Ascending aorta (tissue), 2 donors: ENCODE results near the gene NTRK1. TPM values are rescaled to one million over a fixed set of nuclear protein-coding genes. Genes with fewer than 3 reads are reported as not detected.

Source experiments
- DNase-seq, 2 donors: peaks; one replicate each; pipeline ENCODE4 v3.0.0-alpha.2; 2019; ENCODE audit warnings: low spot score in 2 of 2
- H3K27ac ChIP-seq, 2 donors: fragments of 200-600 bp; sonication (generic); one replicate each; pipeline ENCODE4 v1.5.1; 2016 to 2017; ENCODE audit warnings: mild to moderate bottlenecking in 1 of 2
- H3K27me3 ChIP-seq: fragments of 200-600 bp; sonication (generic); one replicate; pipeline ENCODE4 v1.5.1; 2017
- H3K36me3 ChIP-seq, 2 donors: fragments of 200-600 bp; sonication (generic); one replicate each; pipeline ENCODE4 v1.5.1; 2016
- H3K4me1 ChIP-seq, 2 donors: fragments of 200-600 bp; sonication (generic); one replicate each; pipeline ENCODE4 v1.5.1; 2016 to 2017; ENCODE audit warnings: mild to moderate bottlenecking in 1 of 2
- H3K4me3 ChIP-seq, 2 donors: fragments of 200-600 bp; sonication (generic); one replicate each; pipeline ENCODE4 v1.5.1; 2016 to 2017; ENCODE audit warnings: mild to moderate bottlenecking in 1 of 2
- H3K9me3 ChIP-seq, 2 donors: fragments of 200-600 bp; sonication (generic); one replicate each; pipeline ENCODE4 v1.5.1; 2016
- intact Hi-C: fragments of 100-400 bp; cut with DNase I; formaldehyde crosslinking; loops from one replicate; pipeline ENCODE4 v1.15.1; 2023
- total RNA-seq: library from RNA; depleted of rRNA; stranded (reverse); fragments of >200 nt; gene quantifications from one replicate; pipeline ENCODE4 v1.1.0, GENCODE V29; 2016
- TF ChIP-seq, protein P1 (sequence below), 3 experiments: fragments of 200-600 bp in 2 of 3; fragments of 450-650 bp in 1 of 3; sonication (generic) in 2 of 3; IDR thresholded peaks; one replicate each; pipeline ENCODE4 v1.5.1; 2016 to 2019; ENCODE audit warnings: antibody characterized with exemption in 3 of 3, mild to moderate bottlenecking in 1 of 3, moderate library complexity in 1 of 3

NTRK1 gene
- total RNA-seq, 1 donor from 2014 or later, result not detected

DNA sequence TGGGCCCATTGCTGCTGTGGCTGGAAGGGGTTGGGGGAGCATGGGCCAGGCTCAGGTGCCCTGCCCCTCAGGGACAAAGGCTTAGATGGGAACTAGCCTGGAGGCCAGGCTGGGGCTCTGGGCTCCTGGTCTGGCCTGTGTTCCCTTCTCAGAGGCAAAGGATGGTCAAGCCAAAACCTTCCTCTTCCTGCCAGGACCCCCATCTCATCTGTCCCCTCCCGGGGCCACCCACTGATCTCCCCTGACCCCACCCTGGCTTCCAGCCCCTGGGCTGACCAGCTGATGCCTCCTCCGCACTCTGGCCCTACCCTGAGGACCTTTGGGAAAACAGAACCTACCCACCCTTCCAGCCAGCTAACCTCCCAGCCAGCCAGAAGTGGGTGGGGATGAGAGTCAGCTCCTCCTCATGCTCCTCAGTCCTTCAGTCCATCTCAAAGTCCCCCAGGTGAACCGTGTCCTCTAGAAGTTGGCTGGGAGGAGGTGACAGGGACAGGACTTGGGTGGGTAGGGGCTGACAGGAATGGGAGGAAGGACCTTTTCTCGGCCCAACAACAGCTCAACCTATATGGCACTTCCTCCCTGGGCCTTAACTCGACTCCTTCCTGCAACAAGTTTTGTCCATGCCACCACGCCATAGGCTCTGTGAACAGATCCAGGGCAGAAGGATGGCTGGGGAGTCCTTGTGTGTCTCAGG lies 40.4 kb downstream of the NTRK1 start:
- H3K27ac ChIP-seq, result no peak overlapping the region
- TF ChIP-seq, protein P1, sequence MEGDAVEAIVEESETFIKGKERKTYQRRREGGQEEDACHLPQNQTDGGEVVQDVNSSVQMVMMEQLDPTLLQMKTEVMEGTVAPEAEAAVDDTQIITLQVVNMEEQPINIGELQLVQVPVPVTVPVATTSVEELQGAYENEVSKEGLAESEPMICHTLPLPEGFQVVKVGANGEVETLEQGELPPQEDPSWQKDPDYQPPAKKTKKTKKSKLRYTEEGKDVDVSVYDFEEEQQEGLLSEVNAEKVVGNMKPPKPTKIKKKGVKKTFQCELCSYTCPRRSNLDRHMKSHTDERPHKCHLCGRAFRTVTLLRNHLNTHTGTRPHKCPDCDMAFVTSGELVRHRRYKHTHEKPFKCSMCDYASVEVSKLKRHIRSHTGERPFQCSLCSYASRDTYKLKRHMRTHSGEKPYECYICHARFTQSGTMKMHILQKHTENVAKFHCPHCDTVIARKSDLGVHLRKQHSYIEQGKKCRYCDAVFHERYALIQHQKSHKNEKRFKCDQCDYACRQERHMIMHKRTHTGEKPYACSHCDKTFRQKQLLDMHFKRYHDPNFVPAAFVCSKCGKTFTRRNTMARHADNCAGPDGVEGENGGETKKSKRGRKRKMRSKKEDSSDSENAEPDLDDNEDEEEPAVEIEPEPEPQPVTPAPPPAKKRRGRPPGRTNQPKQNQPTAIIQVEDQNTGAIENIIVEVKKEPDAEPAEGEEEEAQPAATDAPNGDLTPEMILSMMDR (IDR thresholded peaks at IDR 0.05), result no peak
- H3K4me1 ChIP-seq, result peaks cover 0 to 16% of the 10 kb centered on the region in 2 donors
- no peak overlapping the region for H3K4me3 ChIP-seq
- H3K27me3 ChIP-seq, result no peaks in the 10 kb centered on the region
- H3K36me3 ChIP-seq, result peaks cover 0 to 4% of the 10 kb centered on the region in 2 donors
- H3K9me3 ChIP-seq, result no peaks in the 10 kb centered on the region
- intact Hi-C loops, result no loop called here
- no peak for DNase-seq

DNA sequence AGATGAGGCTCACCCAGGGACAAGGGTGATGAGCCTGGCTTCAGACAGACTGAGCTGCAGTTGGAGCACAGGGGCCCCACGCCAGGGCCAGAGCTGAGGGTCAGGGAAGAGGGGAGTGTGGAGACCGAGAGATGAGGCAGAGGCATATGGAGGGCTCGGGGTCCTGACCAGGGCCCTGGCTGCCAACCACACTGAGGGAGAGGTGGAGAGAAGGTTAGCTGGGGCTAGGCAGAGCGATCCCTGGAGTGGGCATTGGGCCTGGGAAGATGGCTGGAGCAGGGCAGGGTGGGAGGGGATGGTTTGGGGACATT lies 40.9 kb downstream of the NTRK1 start:
- Histone ChIP-seq H3K27ac (no peak overlapping the region), H3K4me1 (peaks cover 0 to 13% of the 10 kb centered on the region in 2 donors), H3K36me3 (peaks cover 3 to 7% of the 10 kb centered on the region in 2 donors), H3K27me3 (no peaks in the 10 kb centered on the region), H3K9me3 (no peaks in the 10 kb centered on the region), H3K4me3 (no peak overlapping the region)
- TF ChIP-seq, protein P1 (IDR thresholded peaks at IDR 0.05), result no peak
- intact Hi-C loops, result no loop called here
- DNase-seq, result no peak

DNA sequence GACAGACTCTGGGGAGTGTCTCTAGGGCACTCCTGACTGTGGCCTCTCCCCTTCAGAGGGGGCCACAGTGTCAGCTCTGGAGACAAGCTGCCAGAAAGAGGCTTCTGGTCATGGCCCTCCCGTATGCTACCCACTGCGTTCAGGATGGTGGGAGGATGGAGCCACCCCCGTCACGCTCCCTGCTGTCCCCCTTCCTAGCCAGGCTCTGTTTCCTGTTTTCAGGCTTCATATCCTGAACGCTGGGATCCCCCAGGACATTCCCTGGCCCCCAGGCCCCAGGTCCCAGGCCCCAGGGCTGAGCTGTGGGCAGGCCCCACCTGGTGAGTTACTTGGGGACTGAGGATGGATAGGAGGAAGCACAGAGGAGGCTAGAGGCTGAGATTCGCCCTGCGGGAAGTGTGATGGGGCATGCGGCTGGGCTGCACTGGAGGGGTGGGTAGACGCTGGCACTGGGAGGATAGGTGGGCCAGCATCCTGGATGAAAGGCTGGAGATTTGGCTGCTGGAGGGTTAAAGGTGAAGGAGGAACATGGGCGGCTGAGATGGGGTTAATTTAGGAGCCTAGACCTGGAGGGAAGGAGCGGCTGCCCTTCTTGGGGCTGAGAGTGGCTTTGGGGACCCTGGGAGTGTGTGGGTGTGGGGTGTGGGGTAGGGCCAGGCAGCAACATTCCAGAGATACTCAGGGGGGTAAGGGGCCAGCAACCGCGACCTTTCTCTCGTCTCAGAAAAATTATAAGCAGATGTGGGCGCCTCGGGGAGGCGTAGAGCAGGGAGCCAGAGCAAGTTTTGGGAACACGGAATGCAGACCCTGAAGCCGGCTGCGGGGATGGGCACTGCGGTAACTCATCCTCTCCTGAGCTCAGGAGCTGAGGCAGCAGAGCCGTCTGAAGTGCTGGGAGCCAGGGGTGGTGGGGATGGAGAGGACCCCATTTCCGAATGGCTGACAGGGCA lies 41.6 kb downstream of the NTRK1 start:
- no peak for DNase-seq
- no peaks in the 10 kb centered on the region for H3K27me3 ChIP-seq
- no peak overlapping the region for H3K27ac ChIP-seq
- H3K4me1 ChIP-seq, result peaks cover 0 to 13% of the 10 kb centered on the region in 2 donors
- TF ChIP-seq, protein P1 (IDR thresholded peaks at IDR 0.05), result no peak
- intact Hi-C loops, result no loop called here
- peaks cover 8 to 13% of the 10 kb centered on the region in 2 donors for H3K36me3 ChIP-seq
- H3K9me3 ChIP-seq, result no peaks in the 10 kb centered on the region
- H3K4me3 ChIP-seq, result no peak overlapping the region

DNA sequence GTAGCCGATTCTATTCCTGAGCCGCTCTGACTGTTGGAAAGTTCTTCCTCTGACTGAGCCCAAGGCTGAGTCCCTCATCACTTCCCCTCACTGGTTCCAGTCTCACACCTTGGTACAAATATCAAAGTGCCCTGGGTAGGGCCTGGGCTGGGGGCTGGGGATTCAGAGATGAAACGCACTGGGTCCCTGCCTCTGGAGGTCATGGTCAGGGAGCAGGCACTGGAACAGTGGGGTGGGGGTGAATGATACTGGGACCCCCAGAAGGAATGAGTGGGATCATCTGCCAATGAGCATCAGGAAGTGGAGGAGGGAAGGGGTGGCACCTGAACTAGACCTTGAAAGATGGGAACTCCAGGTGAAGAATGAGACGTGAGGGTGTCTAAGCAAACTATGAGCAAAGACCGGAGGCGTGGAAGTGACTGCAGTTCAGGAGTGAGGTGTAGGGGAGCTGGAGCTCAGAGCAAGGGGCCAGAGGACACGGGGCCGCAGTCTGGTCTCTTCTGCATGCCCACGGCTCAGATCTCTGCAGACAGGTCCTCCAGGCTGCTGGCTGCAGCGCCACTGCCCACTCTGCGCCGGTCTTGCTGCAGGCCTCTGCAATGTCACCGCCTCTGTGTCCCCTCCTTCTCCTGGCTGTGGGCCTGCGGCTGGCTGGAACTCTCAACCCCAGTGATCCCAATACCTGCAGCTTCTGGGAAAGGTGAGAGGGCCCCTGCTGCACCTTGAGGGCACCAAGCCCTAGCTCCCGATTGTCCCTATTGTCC lies 42.8 kb downstream of the NTRK1 start:
- TF ChIP-seq, protein P1 (IDR thresholded peaks at IDR 0.05), result no peak
- Histone ChIP-seq H3K36me3 (peaks cover 18 to 21% of the 10 kb centered on the region in 2 donors), H3K4me3 (no peak overlapping the region), H3K9me3 (no peaks in the 10 kb centered on the region), H3K27ac (no peak overlapping the region), H3K4me1 (peaks cover 0 to 4% of the 10 kb centered on the region in 2 donors), H3K27me3 (no peaks in the 10 kb centered on the region)
- DNase-seq, result no peak
- intact Hi-C loops, result no loop called here

DNA sequence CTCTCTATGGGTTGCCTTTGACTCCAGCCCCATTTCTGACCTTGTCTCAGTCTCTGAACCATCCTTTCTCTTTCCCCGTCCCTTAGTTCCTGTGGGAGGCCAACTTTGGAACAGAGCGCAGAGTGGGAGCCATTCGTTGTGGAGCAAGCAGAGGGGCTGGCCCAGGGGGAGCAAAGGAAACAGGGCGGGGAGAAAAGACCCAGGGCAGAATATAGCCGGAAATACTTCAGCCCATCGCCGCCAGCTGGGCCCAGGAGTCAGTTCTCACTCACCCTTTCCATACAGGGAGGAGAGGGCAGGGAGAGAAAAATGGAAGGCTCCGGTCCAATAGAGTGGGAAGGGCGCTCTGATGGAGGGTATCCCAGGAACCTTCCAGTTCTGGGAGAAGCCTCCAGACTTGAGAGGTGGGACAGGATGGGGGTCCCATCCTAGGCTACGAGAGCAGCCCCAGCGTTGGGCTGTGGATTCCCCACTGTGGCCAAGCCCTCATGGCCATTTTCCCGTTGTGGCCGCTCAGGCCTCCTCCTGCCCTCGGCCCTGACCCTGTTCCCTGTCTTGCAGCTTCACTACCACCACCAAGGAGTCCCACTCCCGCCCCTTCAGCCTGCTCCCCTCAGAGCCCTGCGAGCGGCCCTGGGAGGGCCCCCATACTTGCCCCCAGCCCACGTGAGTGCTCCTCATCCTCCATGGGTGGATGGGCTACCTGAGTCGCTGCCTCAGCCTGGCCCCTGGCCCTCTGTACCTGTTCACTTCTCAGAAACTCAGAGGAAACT lies 43.7 kb downstream of the NTRK1 start:
- Histone ChIP-seq H3K4me3 (no peak overlapping the region), H3K27me3 (no peaks in the 10 kb centered on the region), H3K9me3 (no peaks in the 10 kb centered on the region), H3K36me3 (peaks cover 18 to 27% of the 10 kb centered on the region in 2 donors), H3K4me1 (no peaks in the 10 kb centered on the region), H3K27ac (no peak overlapping the region)
- intact Hi-C loops, result no loop called here
- DNase-seq, result no peak
- TF ChIP-seq, protein P1 (IDR thresholded peaks at IDR 0.05), result no peak
